HL-60 (cell line): ENCODE data around the gene NCAPD3.
"Not testable (repeated sequence)": the region's sequence is repeated elsewhere in the genome, so short reads cannot be mapped to it uniquely, and the experiment has no call there.

Experiments used
- DNase-seq, 2 experiments: peaks; one replicate each; pipeline ENCODE4 v3.0.0-alpha.2; 2010 to 2020; ENCODE audit warnings: low read depth in 1 of 2, low spot score in 1 of 2
- H3K27ac ChIP-seq: fragments of 250-450 bp; sonication (Bioruptor Pico); replicated peaks from 2 replicates; pipeline ENCODE4 v1.5.1; 2020; ENCODE audit warnings: mild to moderate bottlenecking, moderate library complexity
- H3K27me3 ChIP-seq: fragments of 250-450 bp; sonication (Bioruptor Pico); 2 replicates; pipeline ENCODE4 v1.5.1; 2021; ENCODE audit warnings: mild to moderate bottlenecking, moderate library complexity; ENCODE audit not compliant: insufficient read depth, poor library complexity, severe bottlenecking
- H3K4me3 ChIP-seq: replicated peaks from 2 replicates; pipeline ENCODE4 v1.5.1; 2011; ENCODE audit warnings: mild to moderate bottlenecking, control low read depth, low read length; ENCODE audit not compliant: insufficient read depth
- GABPA ChIP-seq: IDR thresholded peaks from 2 replicates; pipeline ENCODE4 v1.6.1; 2012; ENCODE audit warnings: low read depth
- POLR2AphosphoS5 ChIP-seq: IDR thresholded peaks from 2 replicates; pipeline ENCODE4 v1.6.1; 2012; ENCODE audit warnings: low read depth
- SPI1 ChIP-seq: IDR thresholded peaks from 2 replicates; pipeline ENCODE4 v1.6.1; 2012; ENCODE audit warnings: low read depth, mild to moderate bottlenecking, borderline replicate concordance
- TF ChIP-seq, protein P1 (sequence below): IDR thresholded peaks from one replicate; pipeline ENCODE4 v1.5.1; 2011; ENCODE audit warnings: low read length, control low read depth, inconsistent platforms; ENCODE audit not compliant: insufficient read depth
- TF ChIP-seq, protein P2 (sequence below): IDR thresholded peaks from 2 replicates; pipeline ENCODE4 v1.6.1; 2012; ENCODE audit warnings: low read depth; ENCODE audit not compliant: insufficient replicate concordance

Gene NCAPD3

DNA sequence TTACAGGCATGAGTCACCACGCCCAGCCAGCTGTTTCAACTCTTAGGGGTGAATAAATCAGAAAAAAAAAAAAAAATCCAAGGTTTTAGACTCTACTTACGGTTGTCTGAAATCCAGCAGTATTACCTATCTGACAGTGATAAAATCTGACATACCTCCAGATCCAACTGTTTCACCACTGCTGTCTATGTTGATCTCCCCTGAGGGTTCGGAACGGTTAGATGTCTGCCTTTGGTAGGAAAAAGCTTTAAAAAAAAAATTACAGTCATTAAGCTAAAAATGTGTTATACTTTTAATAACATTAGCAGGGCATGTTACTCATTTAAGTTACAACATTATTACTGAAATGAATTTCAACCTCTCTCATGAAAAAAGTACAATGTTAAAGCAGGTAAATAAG is 21.1 kb downstream of the NCAPD3 start:
- no peak for DNase-seq
- no peak overlapping the region for H3K27ac ChIP-seq
- TF ChIP-seq GABPA = no peak
- TF ChIP-seq, protein P1, sequence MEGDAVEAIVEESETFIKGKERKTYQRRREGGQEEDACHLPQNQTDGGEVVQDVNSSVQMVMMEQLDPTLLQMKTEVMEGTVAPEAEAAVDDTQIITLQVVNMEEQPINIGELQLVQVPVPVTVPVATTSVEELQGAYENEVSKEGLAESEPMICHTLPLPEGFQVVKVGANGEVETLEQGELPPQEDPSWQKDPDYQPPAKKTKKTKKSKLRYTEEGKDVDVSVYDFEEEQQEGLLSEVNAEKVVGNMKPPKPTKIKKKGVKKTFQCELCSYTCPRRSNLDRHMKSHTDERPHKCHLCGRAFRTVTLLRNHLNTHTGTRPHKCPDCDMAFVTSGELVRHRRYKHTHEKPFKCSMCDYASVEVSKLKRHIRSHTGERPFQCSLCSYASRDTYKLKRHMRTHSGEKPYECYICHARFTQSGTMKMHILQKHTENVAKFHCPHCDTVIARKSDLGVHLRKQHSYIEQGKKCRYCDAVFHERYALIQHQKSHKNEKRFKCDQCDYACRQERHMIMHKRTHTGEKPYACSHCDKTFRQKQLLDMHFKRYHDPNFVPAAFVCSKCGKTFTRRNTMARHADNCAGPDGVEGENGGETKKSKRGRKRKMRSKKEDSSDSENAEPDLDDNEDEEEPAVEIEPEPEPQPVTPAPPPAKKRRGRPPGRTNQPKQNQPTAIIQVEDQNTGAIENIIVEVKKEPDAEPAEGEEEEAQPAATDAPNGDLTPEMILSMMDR = no peak
- no peak for TF ChIP-seq POLR2AphosphoS5
- no peak for TF ChIP-seq SPI1
- no peaks in the 10 kb centered on the region for H3K27me3 ChIP-seq
- H3K4me3 ChIP-seq = no peak overlapping the region

DNA sequence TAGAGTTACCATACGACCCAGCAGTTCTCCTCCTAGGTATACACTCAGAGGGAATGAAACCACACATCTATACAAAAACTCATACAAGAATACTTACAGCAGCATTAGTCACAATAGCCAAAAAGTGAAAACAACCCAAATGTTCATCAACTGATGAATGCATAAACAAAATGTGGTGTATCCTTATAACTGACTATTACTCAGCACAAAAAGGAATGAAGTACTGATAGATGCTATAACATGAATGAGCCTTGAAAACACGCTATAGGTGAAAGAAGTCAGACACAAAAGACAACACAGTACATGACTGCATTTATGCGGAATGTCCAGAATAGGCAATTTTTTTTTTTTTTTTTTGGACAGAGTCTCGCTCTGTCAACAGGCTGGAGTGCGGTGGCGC is 23.1 kb downstream of the NCAPD3 start:
- no peak for DNase-seq
- no peak overlapping the region for H3K27ac ChIP-seq
- H3K27me3 ChIP-seq = no peaks in the 10 kb centered on the region
- H3K4me3 ChIP-seq = no peak overlapping the region
- TF ChIP-seq POLR2AphosphoS5 (no peak), GABPA (no peak), SPI1 (no peak)
- TF ChIP-seq, protein P1 = no peak
- TF ChIP-seq, protein P2, sequence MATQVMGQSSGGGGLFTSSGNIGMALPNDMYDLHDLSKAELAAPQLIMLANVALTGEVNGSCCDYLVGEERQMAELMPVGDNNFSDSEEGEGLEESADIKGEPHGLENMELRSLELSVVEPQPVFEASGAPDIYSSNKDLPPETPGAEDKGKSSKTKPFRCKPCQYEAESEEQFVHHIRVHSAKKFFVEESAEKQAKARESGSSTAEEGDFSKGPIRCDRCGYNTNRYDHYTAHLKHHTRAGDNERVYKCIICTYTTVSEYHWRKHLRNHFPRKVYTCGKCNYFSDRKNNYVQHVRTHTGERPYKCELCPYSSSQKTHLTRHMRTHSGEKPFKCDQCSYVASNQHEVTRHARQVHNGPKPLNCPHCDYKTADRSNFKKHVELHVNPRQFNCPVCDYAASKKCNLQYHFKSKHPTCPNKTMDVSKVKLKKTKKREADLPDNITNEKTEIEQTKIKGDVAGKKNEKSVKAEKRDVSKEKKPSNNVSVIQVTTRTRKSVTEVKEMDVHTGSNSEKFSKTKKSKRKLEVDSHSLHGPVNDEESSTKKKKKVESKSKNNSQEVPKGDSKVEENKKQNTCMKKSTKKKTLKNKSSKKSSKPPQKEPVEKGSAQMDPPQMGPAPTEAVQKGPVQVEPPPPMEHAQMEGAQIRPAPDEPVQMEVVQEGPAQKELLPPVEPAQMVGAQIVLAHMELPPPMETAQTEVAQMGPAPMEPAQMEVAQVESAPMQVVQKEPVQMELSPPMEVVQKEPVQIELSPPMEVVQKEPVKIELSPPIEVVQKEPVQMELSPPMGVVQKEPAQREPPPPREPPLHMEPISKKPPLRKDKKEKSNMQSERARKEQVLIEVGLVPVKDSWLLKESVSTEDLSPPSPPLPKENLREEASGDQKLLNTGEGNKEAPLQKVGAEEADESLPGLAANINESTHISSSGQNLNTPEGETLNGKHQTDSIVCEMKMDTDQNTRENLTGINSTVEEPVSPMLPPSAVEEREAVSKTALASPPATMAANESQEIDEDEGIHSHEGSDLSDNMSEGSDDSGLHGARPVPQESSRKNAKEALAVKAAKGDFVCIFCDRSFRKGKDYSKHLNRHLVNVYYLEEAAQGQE = no peak

DNA sequence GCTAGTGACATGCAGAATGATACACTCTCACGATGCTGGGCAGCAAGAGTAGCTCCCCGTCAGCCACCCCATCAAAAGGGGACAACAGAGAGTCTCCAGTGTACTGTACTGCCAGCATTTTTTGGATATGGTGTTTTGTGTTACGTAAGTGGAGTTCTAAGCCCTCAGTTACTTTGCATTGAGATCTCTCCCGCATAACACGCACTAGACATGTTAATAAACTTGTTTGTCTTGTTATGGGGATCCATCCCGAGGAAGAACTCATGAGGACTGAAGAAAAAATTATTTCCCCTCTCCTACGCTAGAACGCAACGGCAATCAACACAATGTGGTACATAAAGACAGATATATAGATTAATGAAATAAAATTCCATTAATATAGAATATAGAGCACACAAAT is 24.2 kb downstream of the NCAPD3 start:
- H3K27me3 ChIP-seq = no peaks in the 10 kb centered on the region
- TF ChIP-seq, protein P2 = no peak
- TF ChIP-seq POLR2AphosphoS5 = no peak
- no peak for TF ChIP-seq GABPA
- TF ChIP-seq, protein P1 = no peak
- no peak for TF ChIP-seq SPI1
- no peak overlapping the region for H3K4me3 ChIP-seq
- DNase-seq = no peak
- H3K27ac ChIP-seq = no peak overlapping the region

DNA sequence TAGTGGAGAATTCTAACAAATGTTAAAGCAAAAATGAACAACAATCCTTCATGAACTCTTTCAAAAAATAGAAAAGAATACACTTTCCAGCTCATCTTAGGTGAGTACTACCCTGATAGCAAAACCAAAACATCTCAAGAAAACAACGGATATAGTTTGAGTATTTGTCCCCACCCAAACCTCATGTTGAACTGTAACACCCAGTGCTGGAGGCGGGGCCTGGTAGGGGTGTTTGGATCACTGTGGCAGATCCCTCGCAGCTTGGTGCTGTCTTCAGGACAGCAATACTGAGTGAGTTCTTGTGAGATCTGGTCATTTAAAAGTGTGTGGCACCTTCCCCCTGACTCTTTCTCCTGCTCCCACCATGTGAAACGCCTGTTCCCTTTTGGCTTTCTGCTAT is 27.0 kb downstream of the NCAPD3 start:
- no peak overlapping the region for H3K27ac ChIP-seq
- no peak overlapping the region for H3K4me3 ChIP-seq
- no peaks in the 10 kb centered on the region for H3K27me3 ChIP-seq
- TF ChIP-seq, protein P1 = no peak
- TF ChIP-seq GABPA (no peak), SPI1 (no peak), POLR2AphosphoS5 (no peak)
- TF ChIP-seq, protein P2 = no peak
- no peak for DNase-seq

DNA sequence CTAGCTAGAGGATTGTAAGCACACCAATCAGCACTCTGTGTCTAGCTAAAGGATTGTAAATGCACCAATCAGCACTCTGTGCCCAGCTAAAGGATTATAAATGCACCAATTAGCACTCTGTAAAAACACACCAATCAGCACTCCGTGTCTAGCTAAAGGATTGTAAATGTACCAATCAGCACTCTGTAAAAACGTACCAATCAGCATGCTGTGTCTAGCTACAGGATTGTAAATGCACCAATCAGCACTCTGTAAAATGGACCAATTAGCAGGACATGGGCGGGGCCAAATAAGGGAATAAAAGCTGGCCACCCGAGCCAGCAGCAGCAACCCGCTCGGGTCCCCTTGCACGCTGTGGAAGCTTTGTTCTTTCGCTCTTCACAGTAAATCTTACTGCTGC is 35.7 kb downstream of the NCAPD3 start:
- not testable (repeated sequence) for H3K27me3 ChIP-seq, H3K27ac ChIP-seq, H3K4me3 ChIP-seq, DNase-seq
